ENCODE results near the gene EIF3I. TPM values are rescaled to one million over a fixed set of nuclear protein-coding genes. Genes with fewer than 3 reads are reported as not detected.

Gene EIF3I
- total RNA-seq: 100 to 1,000 TPM; 123 to 130 TPM

DNA sequence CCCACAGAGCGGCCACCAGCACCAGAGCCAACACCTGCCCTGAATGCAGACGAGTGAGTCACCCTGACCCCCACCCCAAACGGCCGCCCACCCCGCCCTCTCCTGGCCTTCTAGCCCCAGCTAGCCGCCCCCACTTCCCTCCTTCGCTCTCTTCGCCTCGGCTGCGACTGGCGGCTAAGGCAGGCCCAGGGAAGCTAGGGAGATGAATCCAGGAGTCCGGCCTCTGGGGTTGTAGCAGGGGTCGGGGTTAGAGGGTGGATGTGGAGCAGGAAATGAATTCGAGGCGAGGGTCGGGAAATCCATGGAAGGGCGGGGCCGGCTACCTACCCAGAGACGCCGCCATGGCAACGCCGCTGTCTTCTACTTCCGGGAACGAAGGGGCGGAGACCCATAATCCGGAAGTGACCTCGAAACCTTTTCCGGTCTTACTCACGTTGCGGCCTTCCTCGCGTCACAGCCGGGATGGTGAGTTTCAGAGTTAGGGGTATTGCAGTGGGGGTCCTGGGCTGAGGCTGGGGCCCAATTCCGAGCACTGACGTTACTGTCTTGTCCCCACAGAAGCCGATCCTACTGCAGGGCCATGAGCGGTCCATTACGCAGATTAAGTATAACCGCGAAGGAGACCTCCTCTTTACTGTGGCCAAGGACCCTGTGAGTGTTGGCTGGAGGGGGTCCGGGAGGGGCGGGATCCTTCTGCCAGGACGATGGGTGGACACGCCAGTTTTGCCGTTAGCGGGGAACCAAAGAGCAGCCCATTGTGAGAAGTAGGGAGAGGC, at the start of gene EIF3I, which contains the start of gene TMEM234:
EIF3I (plus strand) TSS at position 428 of the 776 bp plus-strand sequence; CDS start at position 463, 35 bp downstream.
TMEM234 (minus strand) TSS at position 374 of the 776 bp plus-strand sequence; CDS start at position 343, 31 bp downstream.
- ATAC-seq (ENCODE audit: low read depth) (peak; percentile 86), DNase-seq (peak; percentile 85)
- peak within 1 kb of the TSS; percentile 96 for H3K4me3 Mint-ChIP-seq
- H3K4me1 Mint-ChIP-seq: peaks cover 23% of the 10 kb centered on the region
- H3K9me3 Mint-ChIP-seq: no peaks in the 10 kb centered on the region
- peaks cover 8% of the 10 kb centered on the region for H3K36me3 Mint-ChIP-seq
- H3K27me3 Mint-ChIP-seq: no peaks in the 10 kb centered on the region
- H3K27ac Mint-ChIP-seq: peak within 1 kb of the TSS; percentile 95
- POLR2A ChIA-PET: interaction anchor here (0.9 to 2.2 kb wide), 9 partner anchors 10 to 70 kb away, joined by 3 to 11 read pairs (median 4); partner anchors contain the start of genes HDAC1, IQCC and LCK

DNA sequence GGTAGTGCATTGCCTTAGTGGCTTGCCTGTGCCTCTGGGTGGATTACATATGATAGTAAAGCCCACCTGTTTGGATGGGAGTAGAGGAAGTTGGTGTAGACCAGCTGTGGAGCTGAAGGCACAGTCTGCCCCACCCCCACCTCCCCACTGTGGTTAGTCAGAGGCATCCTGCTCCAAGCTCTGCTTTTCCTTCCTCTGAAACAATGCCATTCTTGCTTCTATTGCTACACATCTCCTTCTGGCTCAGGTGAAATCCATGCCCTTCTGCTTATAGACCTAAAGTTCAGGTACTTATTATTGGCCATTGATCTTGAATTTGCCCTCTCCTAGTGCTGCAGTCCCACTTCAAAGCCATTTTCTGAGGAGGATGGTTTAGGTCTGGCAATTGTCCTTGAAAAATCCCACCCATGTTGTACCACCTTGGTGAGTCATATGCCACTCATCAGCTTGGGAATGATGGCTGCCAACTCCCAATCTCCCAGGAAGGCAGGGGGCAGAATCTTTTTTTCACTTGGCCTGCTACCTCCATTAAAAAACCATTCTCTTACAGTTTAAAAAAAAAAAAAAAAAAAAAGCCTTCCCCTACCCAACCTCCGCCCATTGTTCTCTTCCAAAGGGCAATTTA, 49.5 kb upstream of the EIF3I start:
- no peak for ATAC-seq (ENCODE audit: low read depth)
- Mint-ChIP-seq H3K27ac (peak overlapping the region; percentile 50), H3K9me3 (no peaks in the 10 kb centered on the region), H3K27me3 (no peaks in the 10 kb centered on the region), H3K36me3 (peaks cover 35% of the 10 kb centered on the region), H3K4me1 (peaks cover 17% of the 10 kb centered on the region), H3K4me3 (peak overlapping the region; percentile 28)
- POLR2A ChIA-PET: interaction anchor here (0.6 kb wide), 1 partner anchor 118 kb away, joined by 4 read pairs; no protein-coding TSS in a partner anchor
- no peak for DNase-seq

DNA sequence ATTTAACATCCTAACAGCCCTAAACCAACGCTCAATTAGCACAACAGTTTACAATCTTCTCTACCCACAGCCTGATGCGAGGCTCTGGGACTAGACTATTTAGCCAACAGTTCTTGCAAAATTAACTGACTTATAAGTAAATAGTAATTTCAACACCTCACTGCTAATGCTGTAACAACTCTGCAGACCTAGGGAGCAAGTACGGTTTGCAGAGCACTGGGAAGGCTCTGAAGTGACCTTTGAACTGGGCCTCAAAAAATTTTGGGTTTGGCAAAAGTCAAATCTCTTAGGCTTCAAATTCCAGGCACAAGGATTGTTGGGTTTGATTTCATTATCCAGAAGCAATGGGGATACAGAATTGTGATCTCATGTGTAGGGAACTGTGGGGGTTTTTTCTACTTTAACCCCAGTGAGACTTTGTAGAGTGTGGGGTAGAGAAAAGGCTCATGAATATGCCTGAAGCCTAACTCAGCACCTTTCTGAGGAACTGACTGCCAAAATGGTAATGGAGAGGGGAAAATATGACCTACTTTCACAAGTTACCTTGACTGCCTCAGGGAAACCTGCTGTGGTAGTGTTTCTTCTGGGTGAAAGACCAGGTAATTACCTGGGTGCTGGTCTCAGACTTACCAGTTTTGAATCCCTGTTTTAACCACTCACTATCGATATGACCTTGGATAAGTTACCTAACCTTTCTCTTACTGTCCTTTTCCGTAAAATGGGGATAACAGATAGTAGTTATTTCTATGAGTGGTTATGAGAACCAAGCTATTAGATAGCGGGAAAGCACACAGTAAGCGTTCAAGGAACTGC, 43.6 kb upstream of the EIF3I start:
- Mint-ChIP-seq H3K9me3 (no peaks in the 10 kb centered on the region), H3K36me3 (peaks cover 29% of the 10 kb centered on the region), H3K4me3 (peak overlapping the region; percentile 92), H3K27ac (peak overlapping the region; percentile 98), H3K4me1 (peaks cover 19% of the 10 kb centered on the region), H3K27me3 (no peaks in the 10 kb centered on the region)
- POLR2A ChIA-PET: interaction anchor here (0.6 to 4.1 kb wide), 13 partner anchors 12 to 663 kb away, joined by 3 to 37 read pairs (median 7); partner anchors contain the start of genes CCDC28B, IQCC, KPNA6 and LCK
- DNase-seq (no peak), ATAC-seq (ENCODE audit: low read depth) (no peak)

DNA sequence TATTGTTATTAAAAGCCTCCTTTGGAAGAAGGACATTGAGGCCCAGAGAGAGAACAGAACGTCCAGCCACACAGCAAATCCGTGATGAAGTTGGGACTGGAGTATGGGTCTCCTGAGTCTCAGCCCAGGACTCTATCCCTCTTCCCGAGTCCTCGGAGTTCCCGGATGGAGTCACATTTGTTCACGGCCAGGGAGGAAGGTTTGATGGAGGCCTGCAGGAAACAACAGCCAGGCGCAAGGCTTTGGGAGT, 43.1 kb upstream of the EIF3I start:
- no peak for DNase-seq
- peak overlapping the region; percentile 98 for H3K27ac Mint-ChIP-seq
- no peaks in the 10 kb centered on the region for H3K27me3 Mint-ChIP-seq
- no peaks in the 10 kb centered on the region for H3K9me3 Mint-ChIP-seq
- POLR2A ChIA-PET: interaction anchor here (0.6 to 4.1 kb wide), 13 partner anchors 12 to 662 kb away, joined by 3 to 37 read pairs (median 7); partner anchors contain the start of genes CCDC28B, IQCC, KPNA6 and LCK
- H3K4me1 Mint-ChIP-seq: peaks cover 23% of the 10 kb centered on the region
- no peak for ATAC-seq (ENCODE audit: low read depth)
- peak overlapping the region; percentile 92 for H3K4me3 Mint-ChIP-seq
- peaks cover 33% of the 10 kb centered on the region for H3K36me3 Mint-ChIP-seq

DNA sequence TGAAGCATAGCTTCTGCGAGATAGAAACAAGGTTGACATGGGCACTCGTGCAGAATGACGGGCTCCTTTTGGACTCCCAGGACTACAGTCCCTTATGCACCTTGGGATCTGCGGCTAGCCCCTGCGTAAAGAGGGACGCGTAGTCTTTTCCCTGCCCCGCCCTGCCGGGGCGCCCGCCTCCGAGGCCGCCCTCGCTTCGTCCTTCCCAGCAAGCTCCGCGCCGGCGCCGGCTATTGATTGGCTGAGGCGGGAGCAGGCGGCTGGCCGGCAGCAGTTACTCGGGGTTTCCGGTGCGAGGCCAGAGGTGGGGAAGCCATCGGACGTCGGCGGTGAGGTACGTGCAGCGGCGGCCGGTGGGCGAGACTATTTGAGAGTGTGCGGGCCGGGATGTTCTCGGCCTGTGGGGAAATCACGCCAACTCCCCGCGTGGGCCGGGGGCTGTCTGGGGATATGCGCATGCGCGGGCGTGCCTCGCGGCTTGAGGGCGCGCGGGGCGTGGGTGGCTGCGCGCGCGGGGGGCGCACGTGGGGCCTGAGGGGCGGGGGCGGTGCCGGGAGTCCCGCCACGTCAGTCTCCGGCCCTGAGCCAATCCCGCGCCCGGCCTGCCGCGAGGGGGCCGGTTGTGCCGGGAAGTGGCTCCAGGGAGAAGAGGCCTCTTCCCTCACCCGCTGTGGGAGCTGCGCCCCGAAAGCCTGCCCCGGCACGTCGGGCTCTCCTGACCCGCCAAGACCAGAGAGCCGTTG, 42.6 kb upstream of the EIF3I start, which contains the start of gene TXLNA:
TXLNA (plus strand) TSS at position 233 of the 743 bp plus-strand sequence. CDS start 671 bp downstream, outside the sequence.
- POLR2A ChIA-PET: interaction anchor here (0.6 to 4.1 kb wide), 16 partner anchors 11 to 662 kb away, joined by 3 to 37 read pairs (median 5); partner anchors contain the start of genes CCDC28B, IQCC, KPNA6 and LCK
- H3K27me3 Mint-ChIP-seq: no peaks in the 10 kb centered on the region
- H3K4me3 Mint-ChIP-seq: peak within 1 kb of the TSS; percentile 92
- ATAC-seq (ENCODE audit: low read depth): peak; percentile 89
- H3K36me3 Mint-ChIP-seq: peaks cover 35% of the 10 kb centered on the region
- peak within 1 kb of the TSS; percentile 98 for H3K27ac Mint-ChIP-seq
- DNase-seq: peak; percentile 93
- peaks cover 28% of the 10 kb centered on the region for H3K4me1 Mint-ChIP-seq
- H3K9me3 Mint-ChIP-seq: no peaks in the 10 kb centered on the region

DNA sequence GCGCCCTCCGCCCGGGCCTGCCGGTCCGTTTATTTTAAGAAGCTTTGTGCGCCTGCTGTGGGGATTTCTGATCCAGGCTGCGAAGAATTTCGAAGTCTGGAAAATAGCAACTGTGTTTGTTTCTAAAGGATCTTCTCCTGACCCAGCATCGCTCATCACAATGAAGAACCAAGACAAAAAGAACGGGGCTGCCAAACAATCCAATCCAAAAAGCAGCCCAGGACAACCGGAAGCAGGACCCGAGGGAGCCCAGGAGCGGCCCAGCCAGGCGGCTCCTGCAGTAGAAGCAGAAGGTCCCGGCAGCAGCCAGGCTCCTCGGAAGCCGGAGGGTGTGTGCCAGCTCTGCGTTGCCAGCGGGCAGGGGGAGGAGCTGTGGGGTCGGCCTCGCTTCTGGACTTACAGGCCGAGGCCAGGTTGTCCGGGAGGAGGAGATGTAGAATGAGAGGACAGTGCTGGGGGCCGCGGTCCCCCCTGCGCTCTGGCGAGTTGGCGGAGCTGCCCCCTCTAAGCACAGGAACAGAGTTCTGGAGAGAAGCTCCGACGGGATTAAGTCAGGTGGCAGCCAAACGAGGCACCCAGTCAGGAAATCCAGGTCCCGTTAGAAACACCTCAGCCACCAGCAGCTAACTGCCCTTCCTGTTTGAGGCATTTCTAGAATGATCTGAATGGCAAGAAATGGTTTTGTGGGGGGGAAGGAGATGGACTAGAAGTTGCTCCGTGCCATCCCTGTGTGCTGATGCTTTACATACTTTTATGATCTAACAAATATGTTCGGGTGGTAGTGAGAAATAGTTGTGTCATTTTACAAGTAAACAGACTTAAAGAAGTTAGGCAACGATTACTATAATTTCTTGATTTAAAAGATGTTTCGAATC, 41.8 kb upstream of the EIF3I start:
- Mint-ChIP-seq H3K9me3 (no peaks in the 10 kb centered on the region), H3K27me3 (no peaks in the 10 kb centered on the region), H3K27ac (peak overlapping the region; percentile 74), H3K36me3 (peaks cover 41% of the 10 kb centered on the region), H3K4me3 (peak overlapping the region; percentile 92), H3K4me1 (peaks cover 33% of the 10 kb centered on the region)
- peak; percentile 56 for DNase-seq
- POLR2A ChIA-PET: interaction anchor here (0.5 to 4.1 kb wide), 14 partner anchors 13 to 111 kb away, joined by 3 to 37 read pairs (median 8); partner anchors contain the start of genes CCDC28B, HDAC1, IQCC and KPNA6
- ATAC-seq (ENCODE audit: low read depth): peak; percentile 17

DNA sequence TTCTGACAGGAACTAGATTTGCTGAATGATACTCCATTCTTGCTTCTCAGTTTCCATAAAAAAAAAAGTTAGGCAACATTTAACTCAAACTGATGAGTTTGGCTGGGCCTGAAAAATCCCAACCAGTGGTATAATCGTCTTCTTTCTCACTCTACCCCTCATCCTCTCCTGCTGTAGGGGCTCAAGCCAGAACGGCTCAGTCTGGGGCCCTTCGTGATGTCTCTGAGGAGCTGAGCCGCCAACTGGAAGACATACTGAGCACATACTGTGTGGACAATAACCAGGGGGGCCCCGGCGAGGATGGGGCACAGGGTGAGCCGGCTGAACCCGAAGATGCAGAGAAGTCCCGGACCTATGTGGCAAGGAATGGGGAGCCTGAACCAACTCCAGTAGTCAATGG, 41.1 kb upstream of the EIF3I start:
- peaks cover 35% of the 10 kb centered on the region for H3K4me1 Mint-ChIP-seq
- ATAC-seq (ENCODE audit: low read depth) (no peak), DNase-seq (no peak)
- H3K9me3 Mint-ChIP-seq: no peaks in the 10 kb centered on the region
- peak overlapping the region; percentile 75 for H3K27ac Mint-ChIP-seq
- POLR2A ChIA-PET: interaction anchor here (0.6 to 4.1 kb wide), 10 partner anchors 12 to 111 kb away, joined by 3 to 37 read pairs (median 8); partner anchors contain the start of genes CCDC28B, HDAC1, IQCC and KPNA6
- peaks cover 42% of the 10 kb centered on the region for H3K36me3 Mint-ChIP-seq
- H3K27me3 Mint-ChIP-seq: no peaks in the 10 kb centered on the region
- peak overlapping the region; percentile 92 for H3K4me3 Mint-ChIP-seq

DNA sequence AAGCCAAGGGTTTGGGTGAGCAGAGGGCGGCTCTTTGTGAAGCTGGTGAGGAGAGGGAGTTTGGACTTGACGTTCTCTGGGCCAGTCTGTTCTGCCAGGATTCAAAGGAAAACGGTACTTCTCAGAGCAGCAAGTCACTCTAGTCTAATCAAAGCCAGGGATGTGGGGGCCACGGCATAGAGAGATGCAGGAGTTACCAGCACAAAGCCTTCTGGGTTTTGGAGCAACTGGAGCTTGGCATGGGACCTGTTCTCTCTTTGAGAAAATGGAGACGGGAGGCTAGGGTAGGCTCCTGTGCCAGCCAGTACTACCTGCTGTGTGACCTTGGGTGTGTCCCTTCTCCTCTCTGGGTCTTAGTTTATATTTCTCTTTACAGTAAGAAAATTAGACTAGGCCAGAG, 40.6 kb upstream of the EIF3I start:
- H3K27me3 Mint-ChIP-seq: no peaks in the 10 kb centered on the region
- DNase-seq: no peak
- peaks cover 45% of the 10 kb centered on the region for H3K36me3 Mint-ChIP-seq
- H3K9me3 Mint-ChIP-seq: no peaks in the 10 kb centered on the region
- POLR2A ChIA-PET: interaction anchor here (0.6 to 4.1 kb wide), 7 partner anchors 11 to 63 kb away, joined by 3 to 37 read pairs (median 5); partner anchors contain the start of genes CCDC28B and IQCC
- ATAC-seq (ENCODE audit: low read depth): no peak
- H3K27ac Mint-ChIP-seq: peak overlapping the region; percentile 75
- peak overlapping the region; percentile 92 for H3K4me3 Mint-ChIP-seq
- peaks cover 40% of the 10 kb centered on the region for H3K4me1 Mint-ChIP-seq

DNA sequence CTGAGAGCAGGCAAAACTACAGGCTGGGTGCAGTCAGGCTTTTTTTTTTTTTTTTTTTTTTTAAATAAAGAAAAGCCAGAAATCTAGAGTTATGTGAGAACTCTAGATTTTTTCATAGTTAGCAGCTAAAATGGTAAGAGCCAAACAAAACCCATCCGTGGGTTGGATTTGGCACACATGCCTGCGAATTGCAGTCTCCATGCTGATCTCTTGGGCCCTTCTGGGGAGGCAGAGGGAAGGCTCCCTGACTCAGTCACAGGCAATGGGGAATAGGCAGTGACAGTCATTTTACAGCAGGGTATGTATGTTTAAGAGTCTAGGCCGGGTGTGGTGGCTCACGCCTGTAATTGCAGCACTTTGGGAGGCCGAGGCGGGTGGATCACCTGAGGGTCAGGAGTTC, 40.1 kb upstream of the EIF3I start:
- Mint-ChIP-seq H3K9me3 (no peaks in the 10 kb centered on the region), H3K36me3 (peaks cover 44% of the 10 kb centered on the region), H3K4me3 (peak overlapping the region; percentile 92), H3K27me3 (no peaks in the 10 kb centered on the region), H3K4me1 (peaks cover 41% of the 10 kb centered on the region), H3K27ac (no peak overlapping the region)
- DNase-seq (no peak), ATAC-seq (ENCODE audit: low read depth) (no peak)
- POLR2A ChIA-PET: interaction anchor here (0.6 to 4.1 kb wide), 5 partner anchors 11 to 63 kb away, joined by 3 to 37 read pairs (median 5); partner anchors contain the start of gene CCDC28B

DNA sequence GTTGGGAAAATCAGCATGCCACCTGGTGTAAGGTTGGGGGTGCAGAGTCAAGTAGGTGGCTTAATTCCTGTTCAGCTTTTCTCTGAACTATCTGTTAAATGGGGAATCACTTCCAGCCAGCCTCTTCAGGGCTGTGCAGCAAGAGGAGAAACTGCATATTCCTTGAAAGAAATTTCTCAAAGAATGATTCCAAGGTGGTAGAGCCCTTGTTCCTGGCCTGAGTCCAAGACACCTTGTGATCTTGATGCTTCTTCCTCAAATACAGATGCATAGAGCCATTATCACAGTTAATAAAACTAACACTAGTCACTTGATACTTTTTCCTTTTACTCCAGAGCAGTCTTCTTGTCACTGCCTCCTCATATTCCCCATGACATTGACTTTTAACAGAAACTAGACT, 37.6 kb upstream of the EIF3I start:
- no peaks in the 10 kb centered on the region for H3K27me3 Mint-ChIP-seq
- peak overlapping the region; percentile 30 for H3K4me3 Mint-ChIP-seq
- H3K27ac Mint-ChIP-seq: peak overlapping the region; percentile 61
- no peaks in the 10 kb centered on the region for H3K9me3 Mint-ChIP-seq
- peaks cover 47% of the 10 kb centered on the region for H3K4me1 Mint-ChIP-seq
- DNase-seq: no peak
- POLR2A ChIA-PET: interaction anchor here (0.6 to 1.7 kb wide), 3 partner anchors 12 to 920 kb away, joined by 3 to 4 read pairs (median 3); partner anchors contain the start of gene CCDC28B
- ATAC-seq (ENCODE audit: low read depth): no peak
- H3K36me3 Mint-ChIP-seq: peaks cover 53% of the 10 kb centered on the region

DNA sequence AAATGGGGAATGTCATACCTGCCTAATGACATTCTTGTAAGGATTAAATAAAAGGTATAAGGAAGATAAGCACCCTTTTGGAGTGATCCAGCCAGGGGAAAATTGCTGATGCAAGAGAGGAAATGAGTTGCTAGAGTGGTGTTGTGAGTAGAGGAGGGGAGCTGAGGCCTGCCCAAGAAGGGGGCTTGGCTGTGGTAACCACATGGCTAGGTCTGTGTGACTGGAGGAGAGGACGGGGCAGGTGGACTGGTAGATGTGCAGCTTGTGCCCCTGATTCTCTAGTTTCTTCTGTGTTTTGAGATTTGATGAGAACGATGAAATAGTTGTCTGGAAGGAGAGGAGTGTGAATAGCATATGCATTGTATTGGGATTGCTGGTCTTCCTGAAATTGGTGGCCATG, 36.1 kb upstream of the EIF3I start:
- ATAC-seq (ENCODE audit: low read depth) (peak; percentile 48), DNase-seq (no peak)
- Mint-ChIP-seq H3K27ac (peak overlapping the region; percentile 92), H3K4me3 (peak overlapping the region; percentile 24), H3K4me1 (peaks cover 43% of the 10 kb centered on the region), H3K27me3 (no peaks in the 10 kb centered on the region), H3K36me3 (peaks cover 51% of the 10 kb centered on the region), H3K9me3 (no peaks in the 10 kb centered on the region)
- POLR2A ChIA-PET: interaction anchor here (1.0 kb wide), 1 partner anchor 14 kb away, joined by 3 read pairs; the partner anchor contains the start of gene CCDC28B
